HG02759 (cell line): ENCODE data around the gene ESPNL.
"Not testable (repeated sequence)": the region's sequence is repeated elsewhere in the genome, so short reads cannot be mapped to it uniquely, and the experiment has no call there.

Source experiments
- ATAC-seq: cut with Tn5 transposase; IDR thresholded peaks from one replicate; pipeline ENCODE4 v1.9.1; 2021; ENCODE audit warnings: mild to moderate bottlenecking, moderate library complexity; ENCODE audit not compliant: unreplicated experiment

ESPNL gene

DNA sequence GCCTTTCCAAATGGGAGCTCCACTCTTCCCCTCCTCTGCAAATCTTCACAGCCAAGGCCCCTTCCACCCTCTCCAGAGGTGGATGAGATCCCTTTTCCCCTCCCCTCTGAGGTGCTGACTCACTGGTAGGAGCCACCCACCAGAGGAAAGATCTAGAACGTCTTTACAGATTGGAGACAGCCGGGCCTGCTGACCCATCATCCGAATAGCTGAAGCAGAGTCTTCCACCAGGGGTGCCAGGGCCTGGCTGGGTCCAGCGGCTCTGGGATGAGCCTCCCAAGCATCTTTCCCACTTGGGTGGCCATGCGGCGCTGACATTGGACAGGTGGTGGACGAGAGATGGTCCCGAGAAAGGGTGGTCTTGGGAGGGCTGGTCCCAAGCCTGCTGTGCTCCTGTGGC lies 67.6 kb downstream of the ESPNL start:
- ATAC-seq, result no peak

- ATAC-seq, result no peak
These were observed 68.3 kb downstream of the ESPNL start for GRCh38 chr2:238168196-238169047.

DNA sequence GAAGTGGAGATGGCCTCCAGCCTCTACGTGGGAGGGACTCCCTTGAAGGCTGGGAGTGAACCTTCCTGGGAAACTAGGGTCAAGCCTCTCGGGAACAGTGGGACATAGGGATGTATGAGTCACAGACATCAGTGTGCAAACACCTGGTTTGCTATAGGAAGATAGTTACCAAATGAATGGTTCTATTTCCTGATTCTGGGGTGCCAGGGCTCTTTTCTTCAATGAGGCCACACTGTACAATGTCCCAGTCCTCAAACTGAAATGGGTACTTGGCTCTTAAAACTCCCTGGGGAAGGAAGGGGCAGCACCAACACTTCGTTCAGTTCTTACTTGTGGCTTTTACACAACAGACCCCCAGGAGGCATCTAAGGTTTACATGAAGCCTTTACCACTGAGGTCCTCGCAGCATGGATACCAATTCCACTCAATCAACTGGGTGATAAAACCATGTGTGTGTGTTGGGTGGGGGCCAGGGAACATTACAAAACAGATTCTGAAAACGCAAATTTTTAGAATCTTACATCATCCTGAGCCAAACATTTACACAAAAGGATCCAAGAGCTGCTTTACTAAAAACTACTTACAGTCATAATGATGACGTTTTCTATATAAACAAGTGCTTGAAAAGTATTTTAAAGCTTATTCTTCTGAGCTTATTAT lies 69.0 kb downstream of the ESPNL start:
- no peak for ATAC-seq

GRCh38 chr2:238169708-238170251 lies 69.6 kb downstream of the ESPNL start:
- no peak for ATAC-seq

- no peak for ATAC-seq
These were observed 70.4 kb downstream of the ESPNL start for GRCh38 chr2:238170386-238171071.

GRCh38 chr2:238171072-238171431 lies 70.9 kb downstream of the ESPNL start:
- ATAC-seq, result not testable (repeated sequence)

DNA sequence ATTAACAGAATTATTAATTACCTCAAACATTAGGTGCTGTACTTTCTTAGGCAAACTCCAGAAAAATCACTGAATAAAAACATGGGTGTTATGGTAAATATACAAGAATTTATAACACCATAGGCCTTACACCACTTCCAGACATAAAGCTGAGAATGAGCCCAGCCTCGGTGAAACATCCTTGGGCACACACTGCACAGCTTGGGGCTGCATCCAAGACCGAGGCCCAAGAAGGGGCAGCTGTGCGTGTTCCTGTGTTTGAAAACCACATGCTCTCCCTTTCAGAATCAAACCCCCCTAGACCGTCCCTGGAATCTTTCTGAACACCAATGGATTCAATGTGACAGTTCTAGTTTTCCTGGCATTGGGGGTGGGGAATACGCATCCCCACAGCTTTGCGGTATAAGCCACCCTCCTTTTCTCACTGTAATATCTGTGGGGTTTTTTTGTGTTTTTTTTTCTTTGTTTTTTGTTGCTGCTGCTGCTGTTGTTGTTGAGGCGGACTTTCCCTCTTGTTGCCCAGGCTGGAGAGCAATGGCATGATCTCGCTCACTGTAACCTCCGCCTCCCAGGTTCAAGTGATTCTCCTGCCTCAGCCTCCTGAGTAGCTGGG lies 71.5 kb downstream of the ESPNL start:
- no peak for ATAC-seq

DNA sequence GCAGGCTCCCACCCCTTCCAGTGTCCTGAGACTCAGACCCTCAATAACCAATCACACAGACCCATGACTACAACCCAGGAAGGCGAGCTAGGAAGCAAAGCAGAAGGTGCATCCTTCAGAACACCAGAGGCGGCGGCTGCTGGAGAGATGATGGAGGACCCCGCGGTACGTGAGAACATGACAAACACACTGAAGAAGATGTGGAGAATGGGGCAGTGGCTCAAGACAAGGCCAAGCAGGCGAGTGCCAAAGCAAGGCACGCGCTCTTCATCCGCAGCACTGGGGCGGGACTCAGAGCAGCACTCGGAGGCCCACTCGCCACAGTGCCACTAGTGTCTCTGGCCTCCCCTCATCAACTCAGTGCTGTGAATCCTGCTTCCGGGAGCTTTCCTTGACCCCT lies 72.3 kb downstream of the ESPNL start:
- no peak for ATAC-seq

- no peak for ATAC-seq
These were observed 73.6 kb downstream of the ESPNL start for GRCh38 chr2:238173692-238174091.

GRCh38 chr2:238174291-238174690 lies 74.2 kb downstream of the ESPNL start:
- no peak for ATAC-seq

DNA sequence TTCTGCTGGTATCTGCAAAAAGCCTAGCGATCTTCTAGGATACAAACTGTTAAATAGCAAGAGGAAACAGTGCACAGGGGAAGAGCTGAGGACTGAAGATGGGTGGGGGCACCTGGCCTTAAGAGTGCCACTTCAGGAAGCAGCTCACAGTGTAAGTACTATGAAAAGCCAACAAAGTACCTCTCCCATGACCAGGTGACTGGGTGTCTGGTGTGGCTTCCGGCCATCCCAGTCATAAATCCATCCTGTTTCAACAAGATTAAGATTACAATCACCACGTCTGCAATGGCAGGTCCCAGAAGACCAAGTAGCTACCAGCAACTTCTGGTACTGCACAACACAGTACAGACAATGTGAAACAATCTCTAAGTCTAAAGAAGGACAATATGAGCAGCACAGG lies 74.6 kb downstream of the ESPNL start:
- no peak for ATAC-seq

DNA sequence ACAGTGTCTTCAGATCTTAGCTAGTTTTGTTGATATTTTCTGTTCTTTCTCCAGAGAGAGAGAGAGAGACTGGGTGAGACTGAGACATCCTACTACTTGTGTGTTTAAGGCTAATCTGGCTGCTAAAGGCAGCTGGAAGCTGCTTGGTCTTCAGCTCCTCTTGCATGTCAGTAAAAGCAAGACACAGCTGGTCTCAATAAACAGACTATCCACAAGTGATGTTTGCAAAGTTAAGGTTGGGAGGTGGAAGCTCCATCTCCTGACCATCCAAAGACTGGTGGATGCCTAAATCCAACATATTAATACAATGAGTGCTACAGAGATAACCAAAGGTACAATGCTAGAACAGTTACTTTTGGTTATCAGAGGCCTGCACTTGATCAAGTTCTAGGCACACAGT lies 76.5 kb downstream of the ESPNL start:
- ATAC-seq, result no peak

DNA sequence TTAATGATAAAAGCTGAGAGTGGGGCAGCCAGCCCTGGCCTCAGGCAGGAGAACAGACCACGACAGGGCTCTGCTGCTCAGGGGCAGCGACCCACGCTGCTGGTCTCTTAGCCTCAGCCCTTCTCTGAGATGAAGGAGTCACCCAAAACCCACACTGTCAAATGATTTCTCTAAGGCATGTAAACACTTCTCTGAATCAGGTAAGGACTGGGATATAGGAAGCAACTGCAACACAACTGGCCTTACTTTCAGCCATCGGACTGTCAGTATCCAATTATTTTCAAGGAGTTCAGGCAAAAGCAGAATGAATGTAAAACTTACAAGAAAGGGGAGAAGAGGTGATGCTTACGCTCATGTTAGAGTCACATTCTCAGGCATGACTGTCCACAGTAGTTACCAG lies 80.4 kb downstream of the ESPNL start:
- no peak for ATAC-seq

DNA sequence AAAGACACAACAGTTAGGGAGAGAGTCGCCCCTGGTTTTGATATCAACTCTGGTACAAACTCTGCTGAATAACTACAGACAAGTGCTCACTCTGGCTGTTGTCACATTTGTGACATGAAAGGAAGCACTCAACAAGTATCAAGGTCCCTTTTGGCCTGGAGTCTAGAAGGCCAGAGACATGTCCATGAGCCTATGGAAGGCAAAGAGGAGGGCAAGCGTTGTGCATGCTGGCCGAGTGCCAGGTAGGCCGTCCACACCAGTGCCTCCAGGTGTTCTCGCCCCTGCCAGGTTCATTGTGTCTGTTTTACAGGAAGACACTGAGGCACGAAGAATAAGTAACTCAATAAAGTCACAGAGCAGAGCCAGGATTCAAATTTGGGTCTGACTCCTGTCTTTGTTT lies 82.2 kb downstream of the ESPNL start:
- ATAC-seq, result no peak
